Coronary artery (tissue), 2 donors: ENCODE measurements around the gene LSAMP.

Experiments used
- DNase-seq: peaks from one replicate; pipeline ENCODE4 v3.0.0-alpha.2; 2017; ENCODE audit warnings: low spot score
- H3K27ac ChIP-seq, 2 donors: fragments of 200-600 bp; sonication (generic); one replicate each; pipeline ENCODE4 v1.5.1; 2016 to 2019
- H3K4me3 ChIP-seq: fragments of 200-600 bp; sonication (generic); 2 replicates; pipeline ENCODE4 v1.5.1; 2016; ENCODE audit warnings: mild to moderate bottlenecking, moderate library complexity
- CTCF ChIP-seq: fragments of 200-600 bp; sonication (generic); IDR thresholded peaks from one replicate; pipeline ENCODE4 v1.5.1; 2019; ENCODE audit warnings: antibody characterized with exemption

LSAMP gene

GRCh38 chr3:116034794-116035193 is 410.5 kb downstream of the LSAMP start:
- H3K27ac ChIP-seq, result no peak overlapping the region
- DNase-seq, result no peak
- TF ChIP-seq CTCF, result no peak
- H3K4me3 ChIP-seq, result no peak overlapping the region

- no peak for DNase-seq
- H3K4me3 ChIP-seq, result no peak overlapping the region
- no peak overlapping the region for H3K27ac ChIP-seq
- no peak for TF ChIP-seq CTCF
These were observed 411.2 kb downstream of the LSAMP start for GRCh38 chr3:116034086-116034485.

- TF ChIP-seq CTCF, result no peak
- H3K27ac ChIP-seq, result no peak overlapping the region
- no peak overlapping the region for H3K4me3 ChIP-seq
- DNase-seq, result no peak
These were observed 411.8 kb downstream of the LSAMP start for GRCh38 chr3:116033516-116033915.

GRCh38 chr3:116032176-116032575 is 413.1 kb downstream of the LSAMP start:
- no peak overlapping the region for H3K4me3 ChIP-seq
- no peak for DNase-seq
- TF ChIP-seq CTCF, result no peak
- no peak overlapping the region for H3K27ac ChIP-seq

- no peak overlapping the region for H3K4me3 ChIP-seq
- TF ChIP-seq CTCF, result no peak
- H3K27ac ChIP-seq, result no peak overlapping the region
- DNase-seq, result no peak
These were observed 415.0 kb downstream of the LSAMP start for GRCh38 chr3:116030131-116030850.

GRCh38 chr3:116029266-116029665 is 416.0 kb downstream of the LSAMP start:
- no peak overlapping the region for H3K4me3 ChIP-seq
- TF ChIP-seq CTCF, result no peak
- no peak overlapping the region for H3K27ac ChIP-seq
- no peak for DNase-seq

GRCh38 chr3:116028157-116028556 is 417.1 kb downstream of the LSAMP start:
- no peak for TF ChIP-seq CTCF
- DNase-seq, result no peak
- H3K27ac ChIP-seq, result no peak overlapping the region
- no peak overlapping the region for H3K4me3 ChIP-seq
